ENCODE measurements around the gene DQX1.

GRCh38 chr2:74548900-74549826, 23.1 kb upstream of the DQX1 start:
- TF ChIP-seq, protein P1, sequence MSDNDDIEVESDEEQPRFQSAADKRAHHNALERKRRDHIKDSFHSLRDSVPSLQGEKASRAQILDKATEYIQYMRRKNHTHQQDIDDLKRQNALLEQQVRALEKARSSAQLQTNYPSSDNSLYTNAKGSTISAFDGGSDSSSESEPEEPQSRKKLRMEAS (IDR thresholded peaks at IDR 0.05) = no peak
- TF ChIP-seq SP1 (IDR thresholded peaks at IDR 0.05) (no peak), CTCF (IDR thresholded peaks at IDR 0.05; ENCODE audit: low read depth, low read length, missing input control) (no peak), RAD21 (IDR thresholded peaks at IDR 0.05) (no peak), EGR1 (IDR thresholded peaks at IDR 0.05; ENCODE audit: low read depth in 2 of 2) (no peak), REST (IDR thresholded peaks at IDR 0.05) (no peak), RXRA (IDR thresholded peaks at IDR 0.05) (no peak), YY1 (IDR thresholded peaks at IDR 0.05) (no peak), TAF1 (conservative IDR thresholded peaks at IDR 0.05) (no peak), GABPA (IDR thresholded peaks at IDR 0.05 in 1 of 2, conservative IDR thresholded peaks at IDR 0.05 in 1 of 2) (no peak), JUND (IDR thresholded peaks at IDR 0.05) (no peak), NR2F2 (IDR thresholded peaks at IDR 0.05) (no peak)
- TF ChIP-seq, protein P2, sequence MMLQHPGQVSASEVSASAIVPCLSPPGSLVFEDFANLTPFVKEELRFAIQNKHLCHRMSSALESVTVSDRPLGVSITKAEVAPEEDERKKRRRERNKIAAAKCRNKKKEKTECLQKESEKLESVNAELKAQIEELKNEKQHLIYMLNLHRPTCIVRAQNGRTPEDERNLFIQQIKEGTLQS (IDR thresholded peaks at IDR 0.05) = no peak

All from liver (tissue), 3 donors.